Suprapubic skin (tissue), 4 donors: ENCODE results near the gene IFTAP. TPM values are rescaled to one million over a fixed set of nuclear protein-coding genes. Genes with fewer than 3 reads are reported as not detected.

ENCODE experiments used
- DNase-seq, 2 donors: peaks; one replicate each; pipeline ENCODE4 v3.0.0-alpha.2; 2019; ENCODE audit warnings: low spot score in 2 of 2
- H3K27ac ChIP-seq: fragments of 200-600 bp; sonication (generic); one replicate; pipeline ENCODE4 v1.5.1; 2019
- H3K27me3 ChIP-seq: fragments of 200-600 bp; sonication (generic); one replicate; pipeline ENCODE4 v1.5.1; 2019
- H3K36me3 ChIP-seq: fragments of 200-600 bp; sonication (generic); one replicate; pipeline ENCODE4 v1.5.1; 2019
- H3K4me1 ChIP-seq: fragments of 200-600 bp; sonication (generic); one replicate; pipeline ENCODE4 v1.5.1; 2019
- H3K4me3 ChIP-seq: fragments of 200-600 bp; sonication (generic); one replicate; pipeline ENCODE4 v1.5.1; 2019; ENCODE audit warnings: mild to moderate bottlenecking
- H3K9me3 ChIP-seq: fragments of 200-600 bp; sonication (generic); one replicate; pipeline ENCODE4 v1.5.1; 2019
- EP300 ChIP-seq: sonication (generic); formaldehyde crosslinking; IDR thresholded peaks from one replicate; pipeline ENCODE4 v1.6.1; 2017; ENCODE audit warnings: antibody characterized with exemption
- POLR2A ChIP-seq, 2 donors: fragments of 450-650 bp; IDR thresholded peaks; one replicate each; pipeline ENCODE4 v1.6.1; 2017; ENCODE audit warnings: antibody characterized with exemption in 2 of 2, mild to moderate bottlenecking in 2 of 2, moderate library complexity in 2 of 2
- POLR2AphosphoS5 ChIP-seq, 3 donors: sonication (generic); formaldehyde crosslinking; IDR thresholded peaks; one replicate each; pipeline ENCODE4 v1.6.1; 2017; ENCODE audit warnings: antibody characterized with exemption in 3 of 3
- WGBS: methylation state at CpG from one replicate; pipeline ENCODE4 v1.1.5; 2018; 5-methylcytosine and 5-hydroxymethylcytosine counted together
- total RNA-seq, 4 donors: library from RNA; depleted of rRNA; stranded (reverse); fragments of >200 nt; gene quantifications; one replicate each; pipeline ENCODE4 v1.1.0, GENCODE V29; 2016
- TF ChIP-seq, protein P1 (sequence below), 2 donors: fragments of 200-600 bp in 1 of 2; fragments of 450-650 bp in 1 of 2; sonication (generic) in 1 of 2; IDR thresholded peaks; one replicate each; pipeline ENCODE4 v1.5.1; 2016 to 2019; ENCODE audit warnings: antibody characterized with exemption in 2 of 2, mild to moderate bottlenecking in 1 of 2, moderate library complexity in 1 of 2

IFTAP gene
- total RNA-seq, 4 donors from 2014 or later = 6.6 to 17.8 (median 8.8) TPM

DNA sequence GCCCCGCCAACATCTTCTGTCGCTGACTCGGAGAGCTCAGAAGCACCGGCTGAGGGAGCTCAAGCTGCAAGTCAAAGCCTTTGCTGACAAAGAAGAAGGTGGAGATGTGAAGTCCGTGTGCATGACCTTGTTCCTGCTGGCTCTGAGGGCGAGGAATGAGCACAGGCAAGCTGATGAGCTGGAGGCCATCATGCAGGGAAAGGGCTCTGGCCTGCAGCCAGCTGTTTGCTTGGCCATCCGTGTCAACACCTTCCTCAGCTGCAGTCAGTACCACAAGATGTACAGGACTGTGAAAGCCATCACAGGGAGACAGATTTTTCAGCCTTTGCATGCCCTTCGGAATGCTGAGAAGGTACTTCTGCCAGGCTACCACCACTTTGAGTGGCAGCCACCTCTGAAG is 19.8 kb upstream of the IFTAP start:
- H3K9me3 ChIP-seq = no peaks in the 10 kb centered on the region
- TF ChIP-seq EP300 (no peak), POLR2A (IDR thresholded peaks at IDR 0.05) (no peak), POLR2AphosphoS5 (IDR thresholded peaks at IDR 0.05) (no peak)
- TF ChIP-seq, protein P1, sequence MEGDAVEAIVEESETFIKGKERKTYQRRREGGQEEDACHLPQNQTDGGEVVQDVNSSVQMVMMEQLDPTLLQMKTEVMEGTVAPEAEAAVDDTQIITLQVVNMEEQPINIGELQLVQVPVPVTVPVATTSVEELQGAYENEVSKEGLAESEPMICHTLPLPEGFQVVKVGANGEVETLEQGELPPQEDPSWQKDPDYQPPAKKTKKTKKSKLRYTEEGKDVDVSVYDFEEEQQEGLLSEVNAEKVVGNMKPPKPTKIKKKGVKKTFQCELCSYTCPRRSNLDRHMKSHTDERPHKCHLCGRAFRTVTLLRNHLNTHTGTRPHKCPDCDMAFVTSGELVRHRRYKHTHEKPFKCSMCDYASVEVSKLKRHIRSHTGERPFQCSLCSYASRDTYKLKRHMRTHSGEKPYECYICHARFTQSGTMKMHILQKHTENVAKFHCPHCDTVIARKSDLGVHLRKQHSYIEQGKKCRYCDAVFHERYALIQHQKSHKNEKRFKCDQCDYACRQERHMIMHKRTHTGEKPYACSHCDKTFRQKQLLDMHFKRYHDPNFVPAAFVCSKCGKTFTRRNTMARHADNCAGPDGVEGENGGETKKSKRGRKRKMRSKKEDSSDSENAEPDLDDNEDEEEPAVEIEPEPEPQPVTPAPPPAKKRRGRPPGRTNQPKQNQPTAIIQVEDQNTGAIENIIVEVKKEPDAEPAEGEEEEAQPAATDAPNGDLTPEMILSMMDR (IDR thresholded peaks at IDR 0.05) = no peak

DNA sequence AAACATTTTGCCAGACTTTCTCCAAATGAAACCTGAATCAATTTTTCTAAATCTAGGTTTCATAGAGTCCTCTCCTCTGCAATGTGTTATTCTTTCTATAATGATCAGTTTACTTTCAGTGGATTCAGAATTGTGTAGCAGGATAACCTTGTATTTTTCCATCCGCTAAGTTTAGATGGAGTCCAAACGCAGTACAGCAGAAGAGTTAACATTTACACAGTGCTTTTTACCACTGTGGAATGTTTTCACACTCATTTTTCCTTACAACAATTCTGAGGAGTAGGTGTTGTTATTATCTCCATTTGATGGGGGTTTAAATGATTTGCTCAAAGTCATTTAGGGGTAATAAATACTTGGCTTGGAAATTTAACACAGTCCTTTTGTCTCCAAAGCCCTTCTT is 16.9 kb upstream of the IFTAP start:
- TF ChIP-seq, protein P1 (IDR thresholded peaks at IDR 0.05) = no peak
- TF ChIP-seq POLR2AphosphoS5 (IDR thresholded peaks at IDR 0.05) = no peak
- TF ChIP-seq EP300 = no peak
- TF ChIP-seq POLR2A (IDR thresholded peaks at IDR 0.05) = no peak
- Histone ChIP-seq H3K27ac (no peak overlapping the region), H3K36me3 (no peaks in the 10 kb centered on the region), H3K9me3 (no peaks in the 10 kb centered on the region), H3K27me3 (no peaks in the 10 kb centered on the region), H3K4me1 (no peaks in the 10 kb centered on the region), H3K4me3 (no peak overlapping the region)
- no peak for DNase-seq
- WGBS = 77% methylated on average over 2 of the region's 2 CpGs

More for the DNA sequence above, 19.8 kb upstream of the IFTAP start:
- WGBS = 83% methylated on average over 8 of the region's 8 CpGs
- H3K36me3 ChIP-seq = no peaks in the 10 kb centered on the region
- H3K4me1 ChIP-seq = no peaks in the 10 kb centered on the region
- H3K27ac ChIP-seq = no peak overlapping the region
- H3K4me3 ChIP-seq = no peak overlapping the region
- no peak for DNase-seq
- H3K27me3 ChIP-seq = no peaks in the 10 kb centered on the region

DNA sequence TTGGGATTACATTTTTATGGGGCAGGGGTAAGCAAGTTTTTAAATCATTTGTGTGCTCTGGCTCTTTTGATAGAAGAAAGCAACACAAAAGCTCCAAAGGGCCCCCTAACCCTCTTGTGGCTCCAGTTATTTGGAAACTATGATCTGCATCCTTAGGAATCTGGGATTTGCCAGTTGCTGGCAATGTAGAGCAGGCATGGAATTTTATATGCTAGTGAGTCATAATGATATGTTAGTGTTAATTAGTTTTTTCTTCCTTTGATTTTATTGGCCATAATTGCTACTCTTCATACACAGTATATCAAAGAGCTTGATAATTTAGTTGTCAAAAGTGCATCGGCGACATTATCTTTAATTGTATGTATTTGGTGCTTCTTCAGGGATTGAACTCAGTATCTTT is 16.4 kb upstream of the IFTAP start:
- TF ChIP-seq EP300 (no peak), POLR2AphosphoS5 (IDR thresholded peaks at IDR 0.05) (no peak), POLR2A (IDR thresholded peaks at IDR 0.05) (no peak)
- TF ChIP-seq, protein P1 (IDR thresholded peaks at IDR 0.05) = no peak
- Histone ChIP-seq H3K27ac (no peak overlapping the region), H3K4me1 (no peaks in the 10 kb centered on the region), H3K4me3 (no peak overlapping the region), H3K9me3 (no peaks in the 10 kb centered on the region), H3K27me3 (no peaks in the 10 kb centered on the region), H3K36me3 (no peaks in the 10 kb centered on the region)
- DNase-seq = no peak
- 59% methylated on average over 2 of the region's 2 CpGs for WGBS

DNA sequence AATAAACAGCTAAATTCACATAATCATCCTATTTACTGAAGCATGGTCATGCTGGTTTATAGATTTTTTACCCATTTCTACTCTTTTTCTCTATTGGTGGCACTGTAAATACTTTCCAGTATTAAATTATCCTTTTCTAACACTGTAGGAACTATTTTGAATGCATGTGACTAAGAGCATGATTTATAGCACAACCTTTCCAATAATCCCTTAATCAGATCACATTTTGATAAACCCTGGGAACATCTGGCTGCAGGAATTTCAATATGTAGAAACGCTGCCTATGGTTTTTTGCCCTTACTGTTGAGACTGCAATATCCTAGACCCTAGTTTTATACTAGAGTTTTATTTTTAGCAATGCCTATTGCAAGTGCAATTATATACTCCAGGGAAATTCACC is 15.8 kb upstream of the IFTAP start:
- no peak overlapping the region for H3K4me3 ChIP-seq
- H3K9me3 ChIP-seq = no peaks in the 10 kb centered on the region
- H3K36me3 ChIP-seq = no peaks in the 10 kb centered on the region
- TF ChIP-seq POLR2A (IDR thresholded peaks at IDR 0.05) = no peak
- H3K27me3 ChIP-seq = no peaks in the 10 kb centered on the region
- no peak overlapping the region for H3K27ac ChIP-seq
- WGBS = 28% methylated on average over 1 of the region's 1 CpG
- DNase-seq = no peak
- H3K4me1 ChIP-seq = no peaks in the 10 kb centered on the region

DNA sequence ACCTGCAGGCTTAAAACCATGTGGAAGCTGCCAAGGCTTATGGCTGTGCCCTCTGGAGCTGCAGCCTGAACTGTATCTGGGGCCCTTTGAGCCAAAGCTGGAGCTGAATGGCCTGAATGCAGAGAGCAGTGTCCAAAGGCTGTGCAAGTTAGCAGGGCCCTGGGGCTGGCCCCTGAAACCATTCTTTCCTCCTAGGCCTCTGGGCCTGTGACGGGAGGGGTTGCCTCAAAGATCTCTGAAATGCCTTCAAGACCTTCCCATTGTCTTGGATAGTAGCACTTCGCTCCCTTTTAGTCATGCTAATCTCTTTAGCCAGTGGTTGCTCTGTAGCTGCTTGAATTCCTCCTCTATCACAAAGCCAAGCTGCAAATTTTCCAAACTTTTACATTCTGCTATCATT is 12.8 kb upstream of the IFTAP start:
- Histone ChIP-seq H3K9me3 (no peaks in the 10 kb centered on the region), H3K27me3 (no peaks in the 10 kb centered on the region), H3K4me3 (no peak overlapping the region), H3K4me1 (no peaks in the 10 kb centered on the region), H3K36me3 (no peaks in the 10 kb centered on the region), H3K27ac (no peak overlapping the region)
- WGBS = 64% methylated on average over 2 of the region's 2 CpGs
- no peak for DNase-seq
- TF ChIP-seq POLR2A (IDR thresholded peaks at IDR 0.05) (no peak), POLR2AphosphoS5 (IDR thresholded peaks at IDR 0.05) (no peak), EP300 (no peak)
- TF ChIP-seq, protein P1 (IDR thresholded peaks at IDR 0.05) = no peak

DNA sequence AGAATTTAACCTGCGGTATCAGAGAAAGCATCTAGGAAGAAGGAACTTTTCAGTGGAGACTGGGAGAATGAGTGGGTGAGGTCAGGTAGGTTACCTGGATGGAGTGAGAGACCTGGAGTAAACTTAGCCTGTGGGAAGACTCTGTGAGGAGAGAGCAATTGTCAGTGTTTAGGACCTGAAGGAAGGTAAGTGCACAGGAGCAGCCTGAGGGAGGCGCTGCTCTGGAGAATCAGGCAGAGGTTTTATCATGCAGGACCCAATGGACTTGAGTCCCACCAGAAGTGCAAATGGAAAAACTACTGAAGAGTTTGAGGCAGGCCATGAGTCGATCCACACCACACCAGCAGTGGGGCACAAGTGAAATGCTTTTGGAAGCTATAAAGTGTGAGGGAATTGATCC is 10.6 kb upstream of the IFTAP start:
- WGBS = 68% methylated on average over 3 of the region's 3 CpGs
- Histone ChIP-seq H3K27ac (no peak overlapping the region), H3K4me1 (no peaks in the 10 kb centered on the region), H3K9me3 (no peaks in the 10 kb centered on the region), H3K27me3 (peaks cover 3% of the 10 kb centered on the region), H3K4me3 (no peak overlapping the region), H3K36me3 (no peaks in the 10 kb centered on the region)
- TF ChIP-seq, protein P1 (IDR thresholded peaks at IDR 0.05) = no peak
- TF ChIP-seq EP300 (no peak), POLR2A (IDR thresholded peaks at IDR 0.05) (no peak), POLR2AphosphoS5 (IDR thresholded peaks at IDR 0.05) (no peak)
- DNase-seq = no peak
